Measurements from ENCODE around the gene UTS2B.

DNA sequence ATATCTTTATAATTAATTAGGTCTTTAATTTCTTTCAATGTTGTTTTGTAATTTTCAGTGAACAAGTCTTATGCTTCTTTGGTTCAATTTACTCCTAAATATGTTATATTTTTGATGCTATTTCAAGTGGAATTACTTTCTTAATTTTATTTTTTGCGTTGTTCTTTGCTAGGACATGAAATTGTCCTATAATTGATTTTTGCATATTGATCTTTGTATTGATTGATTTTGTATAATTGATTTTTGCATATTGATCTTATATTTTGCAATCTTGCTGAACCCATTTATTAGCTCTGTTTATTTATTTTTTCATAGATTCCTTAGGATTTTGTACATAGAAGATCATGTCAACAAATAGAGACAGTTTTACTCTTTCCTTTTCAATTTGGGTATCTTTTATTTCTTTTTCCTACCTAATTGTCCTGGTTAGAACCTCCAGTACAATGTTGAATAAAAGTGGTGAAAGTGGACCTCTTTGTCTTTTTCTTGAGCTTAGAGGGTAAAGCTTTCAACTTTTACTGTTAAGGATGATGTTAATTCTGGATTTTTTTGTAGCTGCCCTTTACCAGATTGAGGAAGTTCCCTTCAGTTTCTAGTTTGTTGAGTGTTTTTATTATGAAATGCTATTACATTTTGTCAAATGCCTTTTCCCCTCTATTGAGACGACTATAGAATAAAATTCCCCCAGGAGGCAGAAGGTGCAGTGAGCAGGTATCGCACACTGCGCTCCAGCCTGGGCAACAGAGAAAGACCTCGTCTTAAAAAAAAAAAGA is 37.9 kb downstream of the UTS2B start:
- TF ChIP-seq HIVEP1 (CRISPR knock-in tag; IDR thresholded peaks at IDR 0.05) (no peak), MYC (CRISPR knock-in tag; IDR thresholded peaks at IDR 0.05; ENCODE audit: borderline replicate concordance) (no peak), TAF1 (CRISPR knock-in tag; IDR thresholded peaks at IDR 0.05) (no peak), HIC2 (CRISPR knock-in tag; IDR thresholded peaks at IDR 0.05; ENCODE audit: low read depth) (no peak), CTCF (CRISPR knock-in tag; IDR thresholded peaks at IDR 0.05) (no peak), CREB1 (IDR thresholded peaks at IDR 0.05) (no peak), CREB1 (CRISPR knock-in tag; IDR thresholded peaks at IDR 0.05) (no peak), ATF2 (CRISPR knock-in tag; IDR thresholded peaks at IDR 0.05) (no peak)
- TF ChIP-seq, protein P1, sequence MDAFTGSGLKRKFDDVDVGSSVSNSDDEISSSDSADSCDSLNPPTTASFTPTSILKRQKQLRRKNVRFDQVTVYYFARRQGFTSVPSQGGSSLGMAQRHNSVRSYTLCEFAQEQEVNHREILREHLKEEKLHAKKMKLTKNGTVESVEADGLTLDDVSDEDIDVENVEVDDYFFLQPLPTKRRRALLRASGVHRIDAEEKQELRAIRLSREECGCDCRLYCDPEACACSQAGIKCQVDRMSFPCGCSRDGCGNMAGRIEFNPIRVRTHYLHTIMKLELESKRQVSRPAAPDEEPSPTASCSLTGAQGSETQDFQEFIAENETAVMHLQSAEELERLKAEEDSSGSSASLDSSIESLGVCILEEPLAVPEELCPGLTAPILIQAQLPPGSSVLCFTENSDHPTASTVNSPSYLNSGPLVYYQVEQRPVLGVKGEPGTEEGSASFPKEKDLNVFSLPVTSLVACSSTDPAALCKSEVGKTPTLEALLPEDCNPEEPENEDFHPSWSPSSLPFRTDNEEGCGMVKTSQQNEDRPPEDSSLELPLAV (CRISPR knock-in tag; conservative IDR thresholded peaks at IDR 0.05; ENCODE audit: low read depth): no peak
